ENCODE results near the gene PEX7. TPM values are rescaled to one million over a fixed set of nuclear protein-coding genes. Genes with fewer than 3 reads are reported as not detected.
"Not testable (repeated sequence)": the region's sequence is repeated elsewhere in the genome, so short reads cannot be mapped to it uniquely, and the experiment has no call there.

The PEX7 gene
- polyA plus RNA-seq, 4 donors: 5.4 to 17.4 (median 8.2) TPM

DNA sequence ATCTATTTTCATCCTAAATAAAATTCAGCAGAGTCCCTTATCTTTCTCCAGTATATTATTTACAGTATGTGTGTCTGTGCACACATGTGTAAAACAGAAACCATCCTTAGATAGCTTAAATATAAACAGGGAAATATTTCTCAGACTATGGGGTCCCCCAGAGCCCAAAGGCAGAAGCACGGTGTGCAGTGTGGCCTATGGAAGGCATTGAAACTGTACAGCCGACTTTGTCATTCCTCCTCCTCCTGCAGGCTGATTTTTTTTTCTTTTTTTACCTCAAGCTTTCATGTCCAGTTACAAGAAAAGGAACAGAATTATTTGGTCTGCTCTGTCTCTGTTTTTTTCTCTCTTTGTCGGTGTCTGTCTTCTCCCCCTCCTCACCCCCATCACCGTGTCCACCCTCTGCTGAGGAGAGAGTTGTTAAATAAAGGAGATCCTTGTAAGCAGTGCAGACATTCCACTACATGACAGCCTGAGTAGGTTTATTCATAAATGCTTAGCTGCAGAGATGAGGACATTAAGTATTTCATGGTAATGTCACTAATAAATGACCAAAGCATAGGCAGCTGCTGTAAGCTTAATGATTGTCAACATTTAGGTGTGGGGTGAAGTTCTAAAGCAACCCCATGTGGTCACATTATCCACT lies 67.9 kb downstream of the PEX7 start:
- no peak for DNase-seq

DNA sequence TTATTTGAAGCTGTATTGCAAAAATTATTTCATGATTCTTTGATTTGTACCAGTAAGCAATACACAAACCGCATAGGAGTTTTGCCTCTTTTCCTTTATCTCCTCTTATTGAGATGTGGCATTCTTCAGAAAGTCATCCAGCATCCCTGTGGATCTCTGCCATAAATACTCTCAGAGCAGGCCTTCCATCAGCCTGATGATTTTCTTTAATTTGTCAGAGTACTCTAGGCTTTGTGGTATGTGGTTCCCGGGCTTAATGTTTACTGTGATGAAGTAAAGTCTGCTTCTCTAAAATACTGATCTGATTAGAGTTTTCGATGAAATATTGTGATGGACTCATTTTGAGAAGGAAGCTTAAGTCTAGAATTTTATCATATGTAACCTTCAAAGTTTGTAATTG lies 68.6 kb downstream of the PEX7 start:
- Histone ChIP-seq H3K27me3 (ENCODE audit: control insufficient read depth in 3 of 3, insufficient read depth in 3 of 3, low read length in 3 of 3) (no peaks in the 10 kb centered on the region), H3K36me3 (ENCODE audit: control insufficient read depth in 3 of 3, insufficient read depth in 2 of 3, low read depth in 1 of 3, low read length in 3 of 3) (peaks cover 0 to 10% (median 2%) of the 10 kb centered on the region in 3 donors), H3K27ac (ENCODE audit: low read depth in 1 of 3, low read length in 2 of 3) (no peak overlapping the region), H3K4me1 (ENCODE audit: control insufficient read depth in 3 of 3, insufficient read depth in 2 of 3, low read depth in 1 of 3, low read length in 2 of 3) (no peaks in the 10 kb centered on the region), H3K4me3 (ENCODE audit: low read depth in 1 of 3, low read length in 3 of 3) (no peak overlapping the region), H3K9me3 (ENCODE audit: control insufficient read depth in 2 of 2, insufficient read depth in 1 of 2, low read depth in 1 of 2, low read length in 1 of 2) (no peaks in the 10 kb centered on the region)
- FAIRE-seq: no peak
- WGBS, 3 donors: 87 to 90% (median 87%) methylated on average over 3 of the region's 3 CpGs
- DNase-seq: no peak

More for the DNA sequence above, 67.9 kb downstream of the PEX7 start:
- no peak overlapping the region for H3K4me3 ChIP-seq (ENCODE audit: low read depth in 1 of 3, low read length in 3 of 3)
- peaks cover 0 to 10% (median 2%) of the 10 kb centered on the region in 3 donors for H3K36me3 ChIP-seq (ENCODE audit: control insufficient read depth in 3 of 3, insufficient read depth in 2 of 3, low read depth in 1 of 3, low read length in 3 of 3)
- H3K27ac ChIP-seq (ENCODE audit: low read depth in 1 of 3, low read length in 2 of 3): no peak overlapping the region
- FAIRE-seq: no peak
- 77 to 88% (median 82%) methylated on average over 4 of the region's 4 CpGs for WGBS, 3 donors
- H3K27me3 ChIP-seq (ENCODE audit: control insufficient read depth in 3 of 3, insufficient read depth in 3 of 3, low read length in 3 of 3): no peaks in the 10 kb centered on the region
- H3K9me3 ChIP-seq (ENCODE audit: control insufficient read depth in 2 of 2, insufficient read depth in 1 of 2, low read depth in 1 of 2, low read length in 1 of 2): no peaks in the 10 kb centered on the region
- H3K4me1 ChIP-seq (ENCODE audit: control insufficient read depth in 3 of 3, insufficient read depth in 2 of 3, low read depth in 1 of 3, low read length in 2 of 3): no peaks in the 10 kb centered on the region

DNA sequence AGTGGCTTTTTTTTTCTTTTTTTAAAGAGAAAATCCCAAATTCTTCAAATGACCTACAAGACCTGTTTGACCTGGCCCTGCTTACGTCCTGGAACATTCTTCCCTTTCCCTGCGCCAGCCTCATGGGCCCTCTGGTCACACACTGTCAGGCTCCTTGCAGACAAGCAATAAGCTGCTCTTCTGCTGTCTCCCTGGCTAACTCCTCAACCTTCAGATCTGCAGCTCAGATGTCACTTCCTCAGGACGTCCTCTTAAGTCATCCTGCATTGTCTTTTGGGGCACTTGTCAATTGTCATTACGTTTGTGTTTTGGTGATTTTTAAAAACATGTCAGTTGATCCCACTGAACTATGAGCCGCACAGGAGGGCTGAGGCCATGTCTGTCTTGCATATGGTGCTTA lies 70.8 kb downstream of the PEX7 start:
- DNase-seq (no peak), FAIRE-seq (no peak)
- H3K27ac ChIP-seq (ENCODE audit: low read depth in 1 of 3, low read length in 2 of 3): no peak overlapping the region
- no peak overlapping the region for H3K4me3 ChIP-seq (ENCODE audit: low read depth in 1 of 3, low read length in 3 of 3)
- 85 to 93% (median 90%) methylated on average over 5 of the region's 5 CpGs for WGBS, 3 donors
- H3K9me3 ChIP-seq (ENCODE audit: control insufficient read depth in 2 of 2, insufficient read depth in 1 of 2, low read depth in 1 of 2, low read length in 1 of 2): no peaks in the 10 kb centered on the region
- H3K36me3 ChIP-seq (ENCODE audit: control insufficient read depth in 3 of 3, insufficient read depth in 2 of 3, low read depth in 1 of 3, low read length in 3 of 3): peaks cover 0 to 7% (median 2%) of the 10 kb centered on the region in 3 donors
- H3K4me1 ChIP-seq (ENCODE audit: control insufficient read depth in 3 of 3, insufficient read depth in 2 of 3, low read depth in 1 of 3, low read length in 2 of 3): no peaks in the 10 kb centered on the region
- no peaks in the 10 kb centered on the region for H3K27me3 ChIP-seq (ENCODE audit: control insufficient read depth in 3 of 3, insufficient read depth in 3 of 3, low read length in 3 of 3)

DNA sequence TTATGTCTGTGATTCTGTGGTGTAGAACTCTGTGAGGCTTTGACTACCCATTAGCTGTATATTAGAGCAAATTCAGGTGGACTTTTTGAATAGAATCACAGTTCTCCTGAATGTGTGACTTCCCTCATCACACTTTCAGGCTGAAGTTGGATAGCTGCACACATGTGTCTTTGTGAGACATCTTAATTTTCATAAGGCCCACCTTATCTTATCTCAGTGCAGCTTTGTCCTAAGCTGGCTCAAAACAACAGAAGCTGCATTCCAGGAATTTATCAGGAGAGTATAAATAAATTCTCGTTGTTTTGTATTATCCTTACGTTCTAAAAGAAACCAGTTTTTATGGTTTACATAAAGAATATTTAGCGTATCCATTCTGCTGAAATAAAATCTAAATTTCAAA lies 73.5 kb downstream of the PEX7 start:
- Histone ChIP-seq H3K27me3 (ENCODE audit: control insufficient read depth in 3 of 3, insufficient read depth in 3 of 3, low read length in 3 of 3) (no peaks in the 10 kb centered on the region), H3K36me3 (ENCODE audit: control insufficient read depth in 3 of 3, insufficient read depth in 2 of 3, low read depth in 1 of 3, low read length in 3 of 3) (peaks cover 0 to 20% (median 7%) of the 10 kb centered on the region in 3 donors), H3K4me1 (ENCODE audit: control insufficient read depth in 3 of 3, insufficient read depth in 2 of 3, low read depth in 1 of 3, low read length in 2 of 3) (no peaks in the 10 kb centered on the region), H3K4me3 (ENCODE audit: low read depth in 1 of 3, low read length in 3 of 3) (no peak overlapping the region), H3K27ac (ENCODE audit: low read depth in 1 of 3, low read length in 2 of 3) (no peak overlapping the region), H3K9me3 (ENCODE audit: control insufficient read depth in 2 of 2, insufficient read depth in 1 of 2, low read depth in 1 of 2, low read length in 1 of 2) (no peaks in the 10 kb centered on the region)
- DNase-seq (no peak), FAIRE-seq (no peak)
- 76 to 86% (median 82%) methylated on average over 3 of the region's 3 CpGs for WGBS, 3 donors

DNA sequence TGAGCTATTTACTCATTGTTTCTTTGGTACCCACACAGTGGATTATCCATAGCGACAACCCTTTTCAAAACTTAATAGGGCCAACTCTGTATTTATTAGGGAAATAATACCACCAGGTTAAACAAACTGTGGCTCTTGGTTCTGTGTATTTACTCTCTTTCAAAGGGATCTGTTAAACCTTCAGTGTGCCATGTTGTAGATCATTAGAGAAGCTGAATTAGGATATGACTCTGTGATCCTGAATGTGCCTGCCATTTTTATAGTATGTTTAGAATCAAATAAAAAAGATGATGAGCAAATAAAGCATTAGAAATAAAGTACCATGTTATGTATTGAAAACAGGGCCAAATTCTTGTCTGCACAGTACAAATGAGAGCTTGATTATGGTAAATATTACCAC lies 74.7 kb downstream of the PEX7 start:
- 45 to 96% (median 91%) methylated on average over 1 of the region's 1 CpG for WGBS, 3 donors
- H3K4me3 ChIP-seq (ENCODE audit: low read depth in 1 of 3, low read length in 3 of 3): no peak overlapping the region
- no peaks in the 10 kb centered on the region for H3K4me1 ChIP-seq (ENCODE audit: control insufficient read depth in 3 of 3, insufficient read depth in 2 of 3, low read depth in 1 of 3, low read length in 2 of 3)
- DNase-seq (no peak), FAIRE-seq (no peak)
- no peaks in the 10 kb centered on the region for H3K27me3 ChIP-seq (ENCODE audit: control insufficient read depth in 3 of 3, insufficient read depth in 3 of 3, low read length in 3 of 3)
- no peak overlapping the region for H3K27ac ChIP-seq (ENCODE audit: low read depth in 1 of 3, low read length in 2 of 3)
- H3K36me3 ChIP-seq (ENCODE audit: control insufficient read depth in 3 of 3, insufficient read depth in 2 of 3, low read depth in 1 of 3, low read length in 3 of 3): peaks cover 0 to 25% (median 7%) of the 10 kb centered on the region in 3 donors
- H3K9me3 ChIP-seq (ENCODE audit: control insufficient read depth in 2 of 2, insufficient read depth in 1 of 2, low read depth in 1 of 2, low read length in 1 of 2): no peaks in the 10 kb centered on the region

DNA sequence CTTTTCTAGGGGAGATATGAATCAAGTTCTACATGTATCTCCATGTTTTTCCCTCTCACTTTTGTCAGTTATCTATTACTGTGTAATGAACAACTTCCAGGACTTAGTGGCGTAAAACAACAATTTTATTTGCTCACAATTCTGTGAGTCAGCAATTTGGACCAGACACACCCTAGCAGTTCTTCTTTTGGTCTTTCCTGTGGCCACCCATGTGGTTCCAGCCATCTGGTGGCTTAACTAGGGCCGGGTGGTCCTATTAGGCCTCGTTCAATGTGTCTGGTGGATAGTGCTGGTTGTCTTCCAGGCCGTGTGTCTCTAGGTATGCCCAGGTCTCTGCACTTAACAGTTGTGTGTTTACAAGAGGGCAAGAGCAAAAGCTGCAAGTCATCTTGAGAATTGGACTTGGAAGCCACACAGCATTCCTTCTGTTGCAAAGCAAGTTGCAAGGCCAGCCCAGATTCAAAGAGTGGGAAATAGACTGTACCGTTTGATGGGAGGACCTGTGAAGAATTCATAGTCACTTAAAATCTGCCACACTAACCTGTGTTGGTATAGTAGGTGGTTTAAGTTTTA lies 78.9 kb downstream of the PEX7 start:
- Histone ChIP-seq H3K4me1 (ENCODE audit: control insufficient read depth in 3 of 3, insufficient read depth in 2 of 3, low read depth in 1 of 3, low read length in 2 of 3) (no peaks in the 10 kb centered on the region), H3K36me3 (ENCODE audit: control insufficient read depth in 3 of 3, insufficient read depth in 2 of 3, low read depth in 1 of 3, low read length in 3 of 3) (peaks cover 0 to 27% (median 11%) of the 10 kb centered on the region in 3 donors), H3K9me3 (ENCODE audit: control insufficient read depth in 2 of 2, insufficient read depth in 1 of 2, low read depth in 1 of 2, low read length in 1 of 2) (no peaks in the 10 kb centered on the region), H3K27ac (ENCODE audit: low read depth in 1 of 3, low read length in 2 of 3) (no peak overlapping the region), H3K4me3 (ENCODE audit: low read depth in 1 of 3, low read length in 3 of 3) (no peak overlapping the region), H3K27me3 (ENCODE audit: control insufficient read depth in 3 of 3, insufficient read depth in 3 of 3, low read length in 3 of 3) (no peaks in the 10 kb centered on the region)
- FAIRE-seq: no peak
- WGBS, 3 donors: 89 to 93% (median 93%) methylated on average over 5 of the region's 5 CpGs
- no peak for DNase-seq

DNA sequence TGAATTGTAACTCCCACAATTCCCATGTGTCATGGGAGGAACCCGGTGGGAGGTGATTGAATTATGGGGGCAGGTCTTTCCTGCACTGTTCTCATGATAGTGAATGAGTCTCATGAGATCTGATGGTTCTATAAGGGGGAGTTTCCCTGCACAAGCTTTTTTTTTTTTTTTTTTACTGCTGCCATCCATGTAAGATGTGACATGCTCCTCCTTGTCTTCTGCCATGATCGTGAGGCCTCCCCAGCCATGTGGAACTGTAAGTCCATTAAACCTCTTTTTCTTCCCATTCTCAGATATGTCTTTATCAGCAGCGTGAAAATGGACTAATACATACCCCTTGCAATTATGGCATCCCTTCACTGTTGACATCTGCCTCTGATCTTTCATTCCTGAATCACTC lies 82.1 kb downstream of the PEX7 start:
- H3K9me3 ChIP-seq (ENCODE audit: control insufficient read depth in 2 of 2, insufficient read depth in 1 of 2, low read depth in 1 of 2, low read length in 1 of 2); H3K4me1 ChIP-seq (ENCODE audit: control insufficient read depth in 3 of 3, insufficient read depth in 2 of 3, low read depth in 1 of 3, low read length in 2 of 3); H3K27me3 ChIP-seq (ENCODE audit: control insufficient read depth in 3 of 3, insufficient read depth in 3 of 3, low read length in 3 of 3); DNase-seq; H3K27ac ChIP-seq (ENCODE audit: low read depth in 1 of 3, low read length in 2 of 3); H3K4me3 ChIP-seq (ENCODE audit: low read depth in 1 of 3, low read length in 3 of 3); FAIRE-seq: not testable (repeated sequence)
- WGBS, 3 donors: 91 to 94% (median 92%) methylated on average over 3 of the region's 3 CpGs
- peaks cover 0 to 24% (median 11%) of the 10 kb centered on the region in 3 donors for H3K36me3 ChIP-seq (ENCODE audit: control insufficient read depth in 3 of 3, insufficient read depth in 2 of 3, low read depth in 1 of 3, low read length in 3 of 3)

DNA sequence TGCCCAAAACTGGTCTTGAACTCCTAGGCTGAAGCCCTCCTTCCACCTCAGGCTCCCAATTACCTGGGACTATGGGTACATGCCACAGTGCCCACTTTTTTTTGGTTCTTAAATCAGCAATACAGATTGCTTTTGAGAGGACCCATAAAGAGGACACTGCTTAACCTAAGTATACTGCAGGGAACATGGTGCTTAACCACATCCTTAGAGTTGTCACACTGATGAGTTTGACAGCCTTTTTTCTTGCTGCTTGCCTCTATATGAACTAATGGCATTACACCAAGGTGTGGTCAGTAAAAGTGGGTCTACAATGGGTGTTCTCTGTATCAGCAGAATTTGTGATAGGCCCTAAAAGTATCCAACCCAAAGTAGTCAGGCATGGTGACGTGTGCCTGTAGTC lies 92.6 kb downstream of the PEX7 start:
- no peak overlapping the region for H3K4me3 ChIP-seq (ENCODE audit: low read depth in 1 of 3, low read length in 3 of 3)
- H3K9me3 ChIP-seq (ENCODE audit: control insufficient read depth in 2 of 2, insufficient read depth in 1 of 2, low read depth in 1 of 2, low read length in 1 of 2): no peaks in the 10 kb centered on the region
- H3K27ac ChIP-seq (ENCODE audit: low read depth in 1 of 3, low read length in 2 of 3): no peak overlapping the region
- WGBS, 3 donors: 95 to 100% (median 95%) methylated on average over 1 of the region's 1 CpG
- H3K4me1 ChIP-seq (ENCODE audit: control insufficient read depth in 3 of 3, insufficient read depth in 2 of 3, low read depth in 1 of 3, low read length in 2 of 3): no peaks in the 10 kb centered on the region
- H3K27me3 ChIP-seq (ENCODE audit: control insufficient read depth in 3 of 3, insufficient read depth in 3 of 3, low read length in 3 of 3): peaks cover 0 to 5% (median 3%) of the 10 kb centered on the region in 3 donors
- H3K36me3 ChIP-seq (ENCODE audit: control insufficient read depth in 3 of 3, insufficient read depth in 2 of 3, low read depth in 1 of 3, low read length in 3 of 3): peaks cover 0 to 6% (median 0%) of the 10 kb centered on the region in 3 donors
- no peak for DNase-seq
- FAIRE-seq: no peak

Measured in small intestine (tissue), 7 donors.